ENCODE measurements around the gene CRACR2B. TPM values are rescaled to one million over a fixed set of nuclear protein-coding genes. Genes with fewer than 3 reads are reported as not detected.

Gene CRACR2B
- total and polyA plus RNA-seq, 10 of the 15 experiments (the other 5 are each of a cell fraction or from before 2014, with no cell fraction given): 0.10 to 33.7 (median 12.7) TPM

- ChIA-PET CTCF (no interaction called here), RAD21 (ENCODE audit: unreplicated experiment) (no interaction called here), POLR2A (no interaction called here), SMC1A (ENCODE audit: uncharacterized antibody, unreplicated experiment) (no interaction called here)
- Histone ChIP-seq H3K27me3 (replicated peaks in 1 of 2; ENCODE audit: control insufficient read depth in 2 of 2, insufficient read depth in 2 of 2, low read length in 1 of 2) (no peaks in the 10 kb centered on the region), H3K27ac (ENCODE audit: control insufficient read depth, insufficient read depth) (no peak overlapping the region), H3K4me3 (no peak overlapping the region), H3K9me3 (replicated peaks; ENCODE audit: control insufficient read depth, insufficient read depth, low read length) (no peaks in the 10 kb centered on the region), H4K20me1 (ENCODE audit: control insufficient read depth, insufficient read depth) (no peaks in the 10 kb centered on the region), H3K9ac (ENCODE audit: control insufficient read depth, insufficient read depth, low read length) (no peak overlapping the region), H3K79me2 (ENCODE audit: control insufficient read depth, insufficient read depth, low read length) (no peaks in the 10 kb centered on the region), H3K36me3 (ENCODE audit: control insufficient read depth in 2 of 2, insufficient read depth in 2 of 2, low read length in 1 of 2) (no peaks in the 10 kb centered on the region; a peak in 1 of 4 replicates), H3K4me1 (ENCODE audit: control insufficient read depth, insufficient read depth, low read length) (no peaks in the 10 kb centered on the region), H3K4me2 (ENCODE audit: control insufficient read depth, insufficient read depth) (no peak overlapping the region), H2AFZ (ENCODE audit: control insufficient read depth, low read depth, low read length) (no peak overlapping the region)
- ATAC-seq: no peak
- intact Hi-C loops (cut with micrococcal nuclease; ENCODE audit: unreplicated experiment) (no loop called here), in situ Hi-C loops (cut with MboI) (no loop called here)
- BruUV-seq (replicated peaks): no TSS peak
- no peak for FAIRE-seq
- WGBS (ENCODE audit: insufficient coverage, insufficient replicate concordance, low lambda C conversion rate, missing lambda C conversion rate): 84% methylated on average over 17 of the region's 17 CpGs
- TF ChIP-seq SMAD1 (IDR thresholded peaks at IDR 0.05; ENCODE audit: low read depth, partially characterized antibody) (no peak), ZSCAN29 (IDR thresholded peaks at IDR 0.05) (no peak), ATF2 (IDR thresholded peaks at IDR 0.05; ENCODE audit: low read length) (no peak), BHLHE40 (IDR thresholded peaks at IDR 0.05; ENCODE audit: borderline replicate concordance in 1 of 2, low read depth in 2 of 2, low read length in 1 of 2) (no peak)
- no peak for DNase-seq (ENCODE audit: low read depth, low spot score)
Measured at GRCh38 chr11:868394-868793, 40.7 kb downstream of the CRACR2B start.

GRCh38 chr11:868802-869201, 41.1 kb downstream of the CRACR2B start:
- 71% methylated on average over 12 of the region's 12 CpGs for WGBS (ENCODE audit: insufficient coverage, insufficient replicate concordance, low lambda C conversion rate, missing lambda C conversion rate)
- Histone ChIP-seq H3K4me3 (no peak overlapping the region), H3K4me2 (ENCODE audit: control insufficient read depth, insufficient read depth) (no peak overlapping the region), H3K27ac (ENCODE audit: control insufficient read depth, insufficient read depth) (no peak overlapping the region), H3K9ac (ENCODE audit: control insufficient read depth, insufficient read depth, low read length) (no peak overlapping the region), H3K36me3 (ENCODE audit: control insufficient read depth in 2 of 2, insufficient read depth in 2 of 2, low read length in 1 of 2) (no peaks in the 10 kb centered on the region; a peak in 1 of 4 replicates), H3K4me1 (ENCODE audit: control insufficient read depth, insufficient read depth, low read length) (no peaks in the 10 kb centered on the region), H3K79me2 (ENCODE audit: control insufficient read depth, insufficient read depth, low read length) (no peaks in the 10 kb centered on the region), H4K20me1 (ENCODE audit: control insufficient read depth, insufficient read depth) (no peaks in the 10 kb centered on the region), H3K27me3 (replicated peaks in 1 of 2; ENCODE audit: control insufficient read depth in 2 of 2, insufficient read depth in 2 of 2, low read length in 1 of 2) (no peaks in the 10 kb centered on the region), H3K9me3 (replicated peaks; ENCODE audit: control insufficient read depth, insufficient read depth, low read length) (no peaks in the 10 kb centered on the region), H2AFZ (ENCODE audit: control insufficient read depth, low read depth, low read length) (no peak overlapping the region)
- SMC1A ChIA-PET (ENCODE audit: uncharacterized antibody, unreplicated experiment): no interaction called here
- POLR2A ChIA-PET: interaction anchor here (1.1 kb wide), 1 partner anchor 21 kb away, joined by 3 read pairs; no protein-coding TSS in a partner anchor
- CTCF ChIA-PET: no interaction called here
- RAD21 ChIA-PET (ENCODE audit: unreplicated experiment): no interaction called here
- no peak for FAIRE-seq
- intact Hi-C loops (cut with micrococcal nuclease; ENCODE audit: unreplicated experiment) (no loop called here), in situ Hi-C loops (cut with MboI) (no loop called here)
- ATAC-seq: no peak
- DNase-seq (ENCODE audit: low read depth, low spot score): no peak
- no TSS peak for BruUV-seq (replicated peaks)
- TF ChIP-seq POLR2AphosphoS5 (IDR thresholded peaks at IDR 0.05; ENCODE audit: low read length): no peak
- TF ChIP-seq NRF1 (conservative IDR thresholded peaks at IDR 0.05; ENCODE audit: low read depth, low read length): no peak
- no peak for TF ChIP-seq E2F8 (IDR thresholded peaks at IDR 0.05; ENCODE audit: low read depth, partially characterized antibody)
- TF ChIP-seq SMAD1 (IDR thresholded peaks at IDR 0.05; ENCODE audit: low read depth, partially characterized antibody): no peak
- no peak for TF ChIP-seq MEF2B (IDR thresholded peaks at IDR 0.05; ENCODE audit: partially characterized antibody, poor library complexity, severe bottlenecking)
- no peak for TF ChIP-seq KDM1A (IDR thresholded peaks at IDR 0.05; ENCODE audit: borderline replicate concordance)
